GM18870 (cell line): ENCODE results near the gene ATXN7L1.

Source experiments
- ATAC-seq: cut with Tn5 transposase; IDR thresholded peaks from one replicate; pipeline ENCODE4 v1.9.1; 2021; ENCODE audit warnings: moderate library complexity; ENCODE audit not compliant: unreplicated experiment

ATXN7L1 gene

GRCh38 chr7:105653441-105654005 lies 222.9 kb downstream of the ATXN7L1 start:
- ATAC-seq, result no peak

GRCh38 chr7:105652359-105652993 lies 223.9 kb downstream of the ATXN7L1 start:
- ATAC-seq, result no peak

- no peak for ATAC-seq
Measured at GRCh38 chr7:105651798-105652197, 224.6 kb downstream of the ATXN7L1 start.

GRCh38 chr7:105650382-105650970 lies 225.9 kb downstream of the ATXN7L1 start:
- no peak for ATAC-seq

GRCh38 chr7:105649727-105650381 lies 226.5 kb downstream of the ATXN7L1 start:
- no peak for ATAC-seq

GRCh38 chr7:105648561-105649401 lies 227.6 kb downstream of the ATXN7L1 start:
- ATAC-seq, result no peak

GRCh38 chr7:105647591-105647990 lies 228.8 kb downstream of the ATXN7L1 start:
- ATAC-seq, result no peak

GRCh38 chr7:105644937-105645336 lies 231.5 kb downstream of the ATXN7L1 start:
- no peak for ATAC-seq

GRCh38 chr7:105643851-105644250 lies 232.5 kb downstream of the ATXN7L1 start:
- no peak for ATAC-seq

- ATAC-seq, result no peak
Measured at GRCh38 chr7:105643384-105643783, 233.0 kb downstream of the ATXN7L1 start.

- no peak for ATAC-seq
Measured at GRCh38 chr7:105642264-105642663, 234.1 kb downstream of the ATXN7L1 start.

- no peak for ATAC-seq
Measured at GRCh38 chr7:105640956-105641810, 235.2 kb downstream of the ATXN7L1 start.

- no peak for ATAC-seq
Measured at GRCh38 chr7:105639667-105640493, 236.5 kb downstream of the ATXN7L1 start.

- ATAC-seq, result no peak
Measured at GRCh38 chr7:105638902-105639495, 237.4 kb downstream of the ATXN7L1 start.

GRCh38 chr7:105638334-105638733 lies 238.1 kb downstream of the ATXN7L1 start:
- no peak for ATAC-seq

- no peak for ATAC-seq
Measured at GRCh38 chr7:105637755-105638154, 238.6 kb downstream of the ATXN7L1 start.

- ATAC-seq, result no peak
Measured at GRCh38 chr7:105636982-105637381, 239.4 kb downstream of the ATXN7L1 start.

GRCh38 chr7:105635197-105635596 lies 241.2 kb downstream of the ATXN7L1 start:
- ATAC-seq, result no peak

- ATAC-seq, result no peak
Measured at GRCh38 chr7:105625986-105626385, 250.4 kb downstream of the ATXN7L1 start.
